GM13977 (cell line): Measurements from ENCODE around the gene STK32B.

Experiments used
- DNase-seq: peaks from one replicate; pipeline ENCODE4 v3.0.0; 2012; ENCODE audit warnings: low spot score
- CTCF ChIP-seq: IDR thresholded peaks from 2 replicates; pipeline ENCODE4 v1.5.1; 2012; ENCODE audit warnings: mild to moderate bottlenecking, control low read depth; ENCODE audit not compliant: insufficient read depth; ENCODE audit errors: extremely low read depth, missing control alignments
- in situ Hi-C: fragments of 300-500 bp; cut with MboI; formaldehyde crosslinking; loops from one replicate; pipeline ENCODE4 v1.12.0; 2022; ENCODE audit warnings: low sequenced_read_pairs, low pct_unique_long_range_greater_than_20kb, mixed read lengths, inconsistent platforms; ENCODE audit not compliant: unreplicated experiment

STK32B gene

GRCh38 chr4:5355846-5356245 lies 304.6 kb downstream of the STK32B start:
- no peak for DNase-seq
- no peak for TF ChIP-seq CTCF
- in situ Hi-C loops, result no loop called here

GRCh38 chr4:5357870-5358269 lies 306.6 kb downstream of the STK32B start:
- DNase-seq, result no peak
- TF ChIP-seq CTCF, result no peak
- in situ Hi-C loops, result no loop called here

DNA sequence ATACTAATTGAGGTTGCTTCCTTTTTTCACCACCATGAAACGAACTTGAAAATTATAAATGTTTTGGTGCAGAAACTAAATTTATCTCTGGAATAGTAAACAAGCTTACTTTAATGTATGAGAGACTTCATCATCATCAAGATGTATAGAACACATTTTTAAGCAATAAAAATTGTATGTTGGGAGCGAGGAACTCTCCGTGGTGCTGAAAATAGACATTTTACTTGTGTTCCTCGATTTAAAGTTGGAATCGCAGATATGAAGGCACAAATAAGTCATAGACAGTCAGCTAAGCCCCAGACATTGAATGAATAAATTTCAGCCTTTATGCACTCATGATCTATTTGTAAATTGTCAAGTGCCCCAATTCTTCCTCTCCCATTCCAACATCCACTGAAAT lies 310.7 kb downstream of the STK32B start:
- no peak for TF ChIP-seq CTCF
- DNase-seq, result no peak
- in situ Hi-C loops, result no loop called here

DNA sequence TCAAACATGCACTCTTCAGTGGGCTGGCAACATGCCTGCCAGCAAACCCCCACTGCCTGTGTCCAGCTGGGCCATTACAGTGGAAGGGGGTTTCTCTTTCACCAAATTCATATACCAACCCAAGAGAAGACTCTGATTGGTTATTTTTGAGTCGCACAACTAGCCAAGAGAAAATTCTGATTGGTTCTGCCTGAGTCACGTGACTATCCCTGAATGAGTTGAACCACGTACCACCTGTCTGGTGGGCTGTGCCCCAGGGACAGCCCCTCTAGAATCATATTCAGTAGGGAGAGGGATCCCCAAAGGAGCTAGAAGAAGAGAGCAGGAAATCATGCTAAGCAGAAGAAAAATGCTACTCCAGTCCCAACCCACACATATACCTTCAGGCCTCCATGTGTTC lies 313.1 kb downstream of the STK32B start:
- no peak for TF ChIP-seq CTCF
- in situ Hi-C loops, result no loop called here

DNA sequence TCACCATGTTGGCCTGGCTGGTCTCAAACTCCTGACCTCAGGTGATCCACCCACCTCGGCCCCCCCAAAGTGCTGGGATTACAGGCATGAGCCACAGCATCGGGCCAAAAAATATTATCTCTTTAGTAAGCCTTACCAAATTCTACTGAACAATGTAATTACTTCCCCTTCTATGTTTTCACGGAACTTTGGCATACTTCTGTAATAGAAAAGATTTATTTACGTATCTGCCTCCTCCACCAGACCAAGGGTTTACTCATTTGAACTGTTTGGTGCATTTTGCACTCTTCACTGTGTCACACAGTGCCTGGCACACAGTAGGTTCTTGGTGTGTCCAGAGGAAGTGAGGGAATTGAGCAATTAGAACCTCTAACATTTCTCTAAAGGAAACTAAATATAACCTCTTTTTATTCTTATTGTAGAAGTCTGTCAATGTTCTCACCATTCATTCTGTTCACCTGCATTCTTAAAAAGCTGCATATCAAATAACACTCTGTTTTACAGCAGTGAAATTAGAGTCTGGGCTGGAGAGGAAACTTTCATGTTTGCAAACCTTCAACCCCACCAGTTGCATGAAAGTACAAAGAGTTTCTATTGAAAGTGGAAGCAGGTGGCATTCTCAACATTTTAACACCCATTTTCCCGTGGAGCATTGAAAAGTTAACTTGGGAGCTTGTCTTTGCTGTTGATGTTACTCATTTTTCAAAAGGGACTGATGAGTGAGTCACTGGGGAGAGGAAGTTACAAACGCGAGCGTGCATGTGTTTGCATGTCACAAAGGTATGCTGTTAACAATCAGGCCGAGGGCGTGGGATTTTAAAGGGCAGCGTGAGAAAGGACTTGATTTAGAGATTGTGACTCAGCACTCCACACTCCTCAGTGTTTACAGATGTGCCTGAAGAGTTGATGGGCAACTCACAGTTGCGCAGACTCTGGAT lies 314.1 kb downstream of the STK32B start:
- DNase-seq, result no peak
- TF ChIP-seq CTCF, result no peak
- in situ Hi-C loops, result no loop called here

More for the DNA sequence above, 313.1 kb downstream of the STK32B start:
- no peak for DNase-seq

DNA sequence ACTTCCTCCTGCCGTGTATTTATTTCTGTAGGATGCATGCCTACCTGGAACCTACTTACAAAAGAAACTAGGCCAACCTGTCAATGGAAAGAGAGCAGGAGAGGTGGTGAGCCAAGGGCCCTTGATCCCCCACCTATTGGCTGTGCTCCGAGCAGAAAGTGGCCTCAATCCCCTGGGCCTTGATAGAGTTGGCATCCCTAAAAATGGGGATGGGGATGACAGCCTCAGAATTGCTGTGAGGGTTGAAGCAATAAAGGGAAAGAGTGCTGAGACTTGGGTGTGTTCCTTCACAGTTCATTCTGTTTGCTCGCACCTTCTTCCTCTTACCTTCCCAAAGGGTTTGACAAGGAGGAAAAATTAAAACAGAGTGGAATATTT lies 314.7 kb downstream of the STK32B start:
- no peak for TF ChIP-seq CTCF
- in situ Hi-C loops, result no loop called here
- DNase-seq, result no peak
